Measurements from ENCODE around the gene PIK3R3. TPM values are rescaled to one million over a fixed set of nuclear protein-coding genes. Genes with fewer than 3 reads are reported as not detected.

PIK3R3 gene
- total and polyA plus RNA-seq, 11 donors = 11.8 to 54.1 (median 41.9) TPM

DNA sequence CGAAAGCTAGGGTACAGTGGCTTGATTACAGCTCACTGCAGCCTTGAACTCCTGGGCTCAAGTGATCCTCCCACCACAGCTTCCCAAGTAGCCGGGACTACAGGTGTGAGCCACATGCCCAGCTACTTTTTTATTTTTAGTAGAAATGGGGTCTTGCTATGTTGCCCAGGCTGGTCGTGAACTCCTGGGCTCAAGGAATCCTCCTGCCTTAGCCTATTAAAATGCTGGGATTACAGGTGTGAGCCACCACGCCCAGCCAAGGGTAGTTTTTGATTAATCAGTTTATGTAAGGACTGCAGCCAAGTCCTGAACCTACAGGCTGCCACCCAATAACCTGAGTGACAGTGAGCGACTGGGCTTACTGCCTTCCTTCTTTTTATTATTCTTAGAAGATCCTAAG lies 88.3 kb downstream of the PIK3R3 start:
- Histone ChIP-seq H3K4me3 (no peak overlapping the region), H3K4me1 (peaks cover 11 to 47% (median 30%) of the 10 kb centered on the region in 12 donors), H3K27ac (no peak overlapping the region), H3K27me3 (no peaks in the 10 kb centered on the region), H3K9me3 (no peaks in the 10 kb centered on the region), H3K36me3 (peaks cover 0 to 75% (median 42%) of the 10 kb centered on the region in 9 donors)
- ATAC-seq = no peak
- WGBS, 4 donors = 95 to 98% (median 96%) methylated on average over 5 of the region's 5 CpGs
- TF ChIP-seq, protein P1, sequence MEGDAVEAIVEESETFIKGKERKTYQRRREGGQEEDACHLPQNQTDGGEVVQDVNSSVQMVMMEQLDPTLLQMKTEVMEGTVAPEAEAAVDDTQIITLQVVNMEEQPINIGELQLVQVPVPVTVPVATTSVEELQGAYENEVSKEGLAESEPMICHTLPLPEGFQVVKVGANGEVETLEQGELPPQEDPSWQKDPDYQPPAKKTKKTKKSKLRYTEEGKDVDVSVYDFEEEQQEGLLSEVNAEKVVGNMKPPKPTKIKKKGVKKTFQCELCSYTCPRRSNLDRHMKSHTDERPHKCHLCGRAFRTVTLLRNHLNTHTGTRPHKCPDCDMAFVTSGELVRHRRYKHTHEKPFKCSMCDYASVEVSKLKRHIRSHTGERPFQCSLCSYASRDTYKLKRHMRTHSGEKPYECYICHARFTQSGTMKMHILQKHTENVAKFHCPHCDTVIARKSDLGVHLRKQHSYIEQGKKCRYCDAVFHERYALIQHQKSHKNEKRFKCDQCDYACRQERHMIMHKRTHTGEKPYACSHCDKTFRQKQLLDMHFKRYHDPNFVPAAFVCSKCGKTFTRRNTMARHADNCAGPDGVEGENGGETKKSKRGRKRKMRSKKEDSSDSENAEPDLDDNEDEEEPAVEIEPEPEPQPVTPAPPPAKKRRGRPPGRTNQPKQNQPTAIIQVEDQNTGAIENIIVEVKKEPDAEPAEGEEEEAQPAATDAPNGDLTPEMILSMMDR (IDR thresholded peaks at IDR 0.05) = no peak
- TF ChIP-seq POLR2A (IDR thresholded peaks at IDR 0.05) = no peak
- DNase-seq = no peak
- intact Hi-C loops (cut with DNase I) = loop anchor here in 1 of 10 donors (2.0 kb wide), 1 partner anchor 87 kb away; no protein-coding TSS in a partner anchor

DNA sequence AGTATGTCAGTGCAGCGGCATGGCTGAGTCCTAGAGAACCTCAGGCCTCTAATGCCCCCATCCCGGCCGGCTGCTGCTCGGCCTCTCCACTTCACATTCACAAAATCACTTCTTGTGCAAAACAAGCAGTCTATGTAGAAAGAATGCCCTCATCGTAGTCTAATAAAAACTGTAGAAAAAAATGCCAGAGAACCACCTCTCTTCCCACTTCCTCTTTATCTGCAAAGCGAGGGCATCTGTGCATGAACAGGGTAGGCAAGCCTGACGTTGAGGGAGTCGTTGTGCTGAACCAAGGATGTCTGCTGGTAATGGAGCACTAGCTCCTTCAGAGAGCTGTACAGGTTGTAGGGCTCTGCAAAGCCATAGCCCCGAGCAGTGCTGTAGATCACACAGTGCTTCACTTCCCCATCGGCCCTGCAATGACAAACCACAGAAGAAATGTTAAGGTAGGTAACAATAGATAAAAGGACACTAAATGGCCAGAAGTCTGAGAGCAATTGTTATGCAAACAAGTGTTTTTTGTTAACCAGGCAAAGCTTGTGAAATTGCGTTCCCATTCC lies 88.9 kb downstream of the PIK3R3 start:
- intact Hi-C loops (cut with DNase I) = loop anchor here in 1 of 10 donors (2.0 kb wide), 1 partner anchor 87 kb away; no protein-coding TSS in a partner anchor
- 75 to 86% (median 81%) methylated on average over 11 of the region's 11 CpGs for WGBS, 4 donors
- DNase-seq (no peak), ATAC-seq (no peak)
- Histone ChIP-seq H3K4me3 (no peak overlapping the region), H3K4me1 (peaks cover 11 to 52% (median 31%) of the 10 kb centered on the region in 12 donors), H3K27me3 (no peaks in the 10 kb centered on the region), H3K9me3 (no peaks in the 10 kb centered on the region), H3K36me3 (peaks cover 0 to 75% (median 42%) of the 10 kb centered on the region in 9 donors), H3K27ac (no peak overlapping the region)
- TF ChIP-seq POLR2A (IDR thresholded peaks at IDR 0.05) = no peak

DNA sequence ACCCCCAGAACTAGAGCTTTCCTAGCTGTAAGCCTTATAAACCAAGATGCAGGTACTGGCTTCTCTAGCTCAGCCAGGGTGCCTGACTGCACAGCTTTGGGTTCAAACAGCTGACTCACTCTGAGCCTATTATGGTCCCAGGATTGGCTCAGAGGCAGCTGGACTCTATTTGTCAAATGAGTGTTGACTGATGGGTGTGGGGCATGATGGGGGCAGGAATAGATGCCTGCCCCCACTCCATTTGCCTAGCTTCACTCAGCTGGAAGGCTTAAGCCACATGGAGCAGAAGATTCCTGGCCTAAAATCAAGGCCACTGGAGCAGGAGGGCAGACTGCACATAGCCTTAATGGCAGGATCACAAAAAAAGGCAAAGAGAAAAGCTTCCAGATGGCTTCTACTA lies 90.5 kb downstream of the PIK3R3 start:
- DNase-seq (peak in 2 of 5 donors; percentile 48 to 54), ATAC-seq (peak; percentile 39 to 73 (median 51))
- no peaks in the 10 kb centered on the region for H3K27me3 ChIP-seq
- H3K9me3 ChIP-seq = no peaks in the 10 kb centered on the region
- intact Hi-C loops (cut with DNase I) = no loop called here
- H3K27ac ChIP-seq = peak overlapping the region in 7 of 12 donors; percentile 6 to 41 (median 23)
- H3K36me3 ChIP-seq = peaks cover 0 to 68% (median 42%) of the 10 kb centered on the region in 9 donors
- no peak overlapping the region for H3K4me3 ChIP-seq
- TF ChIP-seq, protein P1 (IDR thresholded peaks at IDR 0.05) = no peak
- TF ChIP-seq POLR2A (IDR thresholded peaks at IDR 0.05) = no peak
- H3K4me1 ChIP-seq = peaks cover 11 to 61% (median 37%) of the 10 kb centered on the region in 12 donors

DNA sequence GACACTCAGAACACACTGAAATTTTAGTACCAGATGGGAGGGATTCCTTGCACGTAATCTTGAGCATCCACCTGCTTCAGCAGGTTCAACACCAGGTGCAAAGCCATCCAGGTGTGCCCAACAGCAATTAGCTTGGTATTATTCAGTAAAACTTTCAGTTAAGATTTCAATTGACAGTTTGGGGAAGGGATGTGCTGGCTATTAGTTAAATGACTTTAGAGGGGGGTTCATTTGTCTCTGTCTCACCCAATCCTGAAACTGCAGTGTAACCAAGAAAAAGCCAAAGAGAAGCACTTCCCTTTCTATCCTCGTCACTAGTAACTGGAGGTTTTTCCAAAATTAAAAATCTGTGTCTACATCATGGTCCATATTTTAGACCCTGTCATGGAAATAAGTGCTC lies 90.9 kb downstream of the PIK3R3 start:
- Histone ChIP-seq H3K27ac (peak overlapping the region in 7 of 12 donors; percentile 6 to 41 (median 23)), H3K4me1 (peaks cover 11 to 65% (median 41%) of the 10 kb centered on the region in 12 donors), H3K4me3 (no peak overlapping the region), H3K9me3 (no peaks in the 10 kb centered on the region), H3K36me3 (peaks cover 0 to 64% (median 42%) of the 10 kb centered on the region in 9 donors), H3K27me3 (no peaks in the 10 kb centered on the region)
- 89 to 95% (median 91%) methylated on average over 2 of the region's 2 CpGs for WGBS, 4 donors
- TF ChIP-seq POLR2A (IDR thresholded peaks at IDR 0.05) = no peak
- TF ChIP-seq, protein P1 (IDR thresholded peaks at IDR 0.05) = no peak
- DNase-seq = no peak
- no peak for ATAC-seq
- intact Hi-C loops (cut with DNase I) = no loop called here
